Kidney (tissue), 14 donors: ENCODE measurements around the gene BRCA2. TPM values are rescaled to one million over a fixed set of nuclear protein-coding genes. Genes with fewer than 3 reads are reported as not detected.

Experiments
- DNase-seq, 5 donors: peaks; one replicate each; pipeline ENCODE4 v3.0.0-alpha.2; 2013 to 2020
- FAIRE-seq: peaks from 2 replicates; lab custom pipeline; 2012; peaks lifted over from hg19 to GRCh38; lab: Jason Lieb, UNC
- H3K27ac ChIP-seq, 2 donors: one replicate each; pipeline ENCODE4 v1.7.0; 2013; ENCODE audit warnings: low read depth in 2 of 2, low read length in 2 of 2, inconsistent platforms in 1 of 2
- H3K27me3 ChIP-seq: one replicate; pipeline ENCODE4 v1.7.1; 2013; ENCODE audit warnings: low read length, inconsistent platforms; ENCODE audit not compliant: control insufficient read depth, insufficient read depth
- H3K36me3 ChIP-seq, 3 donors: one replicate each; pipeline versions ENCODE4 v1.7.0 to v1.7.1; 2013; ENCODE audit warnings: low read length in 3 of 3, control low read depth in 1 of 3, inconsistent platforms in 1 of 3; ENCODE audit not compliant: insufficient read depth in 3 of 3, control insufficient read depth in 2 of 3
- H3K4me1 ChIP-seq, 3 donors: one replicate each; pipeline versions ENCODE4 v1.7.0 to v1.7.1; 2013; ENCODE audit warnings: low read length in 3 of 3, inconsistent platforms in 1 of 3, low read depth in 1 of 3; ENCODE audit not compliant: control insufficient read depth in 2 of 3, insufficient read depth in 2 of 3
- H3K4me3 ChIP-seq, 3 donors: one replicate each; pipeline versions ENCODE4 v1.7.0 to v1.8.1; 2013; ENCODE audit warnings: low read length in 3 of 3, control low read depth in 1 of 3, inconsistent platforms in 1 of 3
- H3K9ac ChIP-seq, 3 donors: one replicate each; pipeline versions ENCODE4 v1.7.0 to v1.7.1; 2013; ENCODE audit warnings: low read length in 3 of 3, control low read depth in 1 of 3, inconsistent platforms in 1 of 3
- H3K9me3 ChIP-seq, 3 donors: one replicate each; pipeline versions ENCODE4 v1.7.0 to v1.7.1; 2013; ENCODE audit warnings: low read length in 3 of 3, control low read depth in 1 of 3, inconsistent platforms in 1 of 3; ENCODE audit not compliant: control insufficient read depth in 2 of 3, insufficient read depth in 1 of 3
- CTCF ChIP-seq: IDR thresholded peaks from 3 replicates; pipeline ENCODE4 v1.5.1; 2012; ENCODE audit warnings: mild to moderate bottlenecking, moderate library complexity, borderline replicate concordance; ENCODE audit not compliant: insufficient read depth; ENCODE audit errors: extremely low read depth
- intact Hi-C: fragments of 100-400 bp; cut with DNase I; formaldehyde crosslinking; loops from one replicate; pipeline ENCODE4 v1.11.1; 2022
- polyA plus RNA-seq: library from polyadenylated mRNA; stranded (reverse); fragments of 350-450 nt; fragmentation: Illumina TruSeq; extraction: RNeasy Lipid Tissue Mini Kit (QIAGEN cat#74804); gene quantifications from one replicate; pipeline ENCODE4 v1.2.3, GENCODE V29; 2014; ENCODE audit warnings: low read depth, low replicate concordance; ENCODE audit not compliant: insufficient read depth
- total RNA-seq: library from RNA; stranded (reverse); fragmentation: NEBNext Ultra II Directional; extraction: Animal tissue kit (Norgen Biotek cat#: 25700); gene quantifications from one replicate; pipeline ENCODE4 v1.2.1, GENCODE V29; 2021
- donor health status: control.
- donor health status: control.
- donor health status: control.
- donor health status: control.
- donor health status: control.
- donor health status: DM: yes; HTN: yes; CAD: no.
- donor health status: Normal renal cell carcinoma (clear cell type).

The BRCA2 gene
- total and polyA plus RNA-seq, 2 donors from 2014 or later, result 0.02 to 2.0 TPM

- no peaks in the 10 kb centered on the region for H3K36me3 ChIP-seq
- peak overlapping the region; percentile 64 to 98 (median 79) for H3K9ac ChIP-seq
- no peaks in the 10 kb centered on the region for H3K9me3 ChIP-seq
- intact Hi-C loops, result no loop called here
- H3K4me1 ChIP-seq, result peaks cover 0 to 2% (median 0%) of the 10 kb centered on the region in 3 donors
- H3K27ac ChIP-seq, result peak overlapping the region in 1 of 2 donors; percentile 61
- H3K27me3 ChIP-seq, result no peaks in the 10 kb centered on the region
- peak overlapping the region; percentile 72 to 98 (median 92) for H3K4me3 ChIP-seq
- DNase-seq, result no peak
- TF ChIP-seq CTCF, result no peak
- FAIRE-seq, result no peak
These were observed 676 bp downstream of the BRCA2 start for GRCh38 chr13:32316028-32316339.

- Histone ChIP-seq H3K4me1 (peaks cover 0 to 2% (median 0%) of the 10 kb centered on the region in 3 donors), H3K27me3 (no peaks in the 10 kb centered on the region), H3K9ac (no peak overlapping the region), H3K27ac (no peak overlapping the region), H3K4me3 (no peak overlapping the region), H3K36me3 (no peaks in the 10 kb centered on the region), H3K9me3 (no peaks in the 10 kb centered on the region)
- intact Hi-C loops, result no loop called here
- DNase-seq, result no peak
- FAIRE-seq, result no peak
- no peak for TF ChIP-seq CTCF
These were observed 1.2 kb downstream of the BRCA2 start for GRCh38 chr13:32316501-32316900.

GRCh38 chr13:32317716-32318465, 2.6 kb downstream of the BRCA2 start:
- H3K27ac ChIP-seq, result no peak overlapping the region
- intact Hi-C loops, result no loop called here
- no peak overlapping the region for H3K9ac ChIP-seq
- no peaks in the 10 kb centered on the region for H3K9me3 ChIP-seq
- DNase-seq (no peak), FAIRE-seq (no peak)
- H3K36me3 ChIP-seq, result no peaks in the 10 kb centered on the region
- peaks cover 0 to 2% (median 0%) of the 10 kb centered on the region in 3 donors for H3K4me1 ChIP-seq
- no peak for TF ChIP-seq CTCF
- H3K27me3 ChIP-seq, result no peaks in the 10 kb centered on the region
- no peak overlapping the region for H3K4me3 ChIP-seq
